NCI-H748 (cell line): ENCODE data around the gene COL13A1.

Experiments
- DNase-seq: peaks from one replicate; lab custom pipeline; 2025; ENCODE audit not compliant: unreplicated experiment; lab: John Stamatoyannopoulos, UW

The COL13A1 gene

GRCh38 chr10:69901628-69902505 lies 100.2 kb downstream of the COL13A1 start:
- peak; percentile 35 for DNase-seq

- no peak for DNase-seq
Measured at GRCh38 chr10:69902835-69903535, 101.3 kb downstream of the COL13A1 start.

GRCh38 chr10:69904533-69904932 lies 102.8 kb downstream of the COL13A1 start:
- no peak for DNase-seq

- DNase-seq = no peak
Measured at GRCh38 chr10:69906425-69906824, 104.7 kb downstream of the COL13A1 start.

GRCh38 chr10:69907517-69907916 lies 105.8 kb downstream of the COL13A1 start:
- no peak for DNase-seq

GRCh38 chr10:69908124-69908523 lies 106.4 kb downstream of the COL13A1 start:
- DNase-seq = no peak

GRCh38 chr10:69910561-69910960 lies 108.9 kb downstream of the COL13A1 start:
- DNase-seq = no peak

- no peak for DNase-seq
Measured at GRCh38 chr10:69911613-69912528, 110.2 kb downstream of the COL13A1 start.

GRCh38 chr10:69912589-69912988 lies 110.9 kb downstream of the COL13A1 start:
- DNase-seq = peak; percentile 4

GRCh38 chr10:69913606-69914382 lies 112.1 kb downstream of the COL13A1 start:
- no peak for DNase-seq

- peak; percentile 46 for DNase-seq
Measured at GRCh38 chr10:69914398-69915214, 112.9 kb downstream of the COL13A1 start.

- DNase-seq = no peak
Measured at GRCh38 chr10:69915215-69915560, 113.5 kb downstream of the COL13A1 start.

GRCh38 chr10:69916118-69916517 lies 114.4 kb downstream of the COL13A1 start:
- DNase-seq = no peak

GRCh38 chr10:69918036-69918435 lies 116.3 kb downstream of the COL13A1 start:
- DNase-seq = no peak

GRCh38 chr10:69919250-69919649 lies 117.5 kb downstream of the COL13A1 start:
- no peak for DNase-seq

GRCh38 chr10:69925111-69925510 lies 123.4 kb downstream of the COL13A1 start:
- DNase-seq = no peak

GRCh38 chr10:69928339-69928738 lies 126.6 kb downstream of the COL13A1 start:
- no peak for DNase-seq

- no peak for DNase-seq
Measured at GRCh38 chr10:69929575-69929974, 127.9 kb downstream of the COL13A1 start.

GRCh38 chr10:69934768-69935167 lies 133.1 kb downstream of the COL13A1 start:
- no peak for DNase-seq

- DNase-seq = no peak
Measured at GRCh38 chr10:69936091-69936490, 134.4 kb downstream of the COL13A1 start.
